Osteoblast (primary cell): ENCODE results near the gene PGC. TPM values are rescaled to one million over a fixed set of nuclear protein-coding genes. Genes with fewer than 3 reads are reported as not detected.
"Not testable (repeated sequence)": the region's sequence is repeated elsewhere in the genome, so short reads cannot be mapped to it uniquely, and the experiment has no call there.

ENCODE experiments used
- DNase-seq: peaks from one replicate; pipeline ENCODE4 v3.0.0; 2011; ENCODE audit warnings: low spot score, mixed read lengths; ENCODE audit not compliant: insufficient read length; ENCODE audit errors: missing footprints
- H2AFZ ChIP-seq: 2 replicates; pipeline ENCODE4 v1.6.0; 2011; ENCODE audit warnings: mild to moderate bottlenecking, low read length
- H3K27ac ChIP-seq: 2 replicates; pipeline ENCODE4 v1.5.1; 2011; ENCODE audit warnings: mild to moderate bottlenecking, low read depth, low read length, moderate library complexity
- H3K27me3 ChIP-seq: 2 replicates; pipeline ENCODE4 v1.6.0; 2012; ENCODE audit warnings: mild to moderate bottlenecking, control low read depth, inconsistent platforms, low read length, moderate library complexity; ENCODE audit not compliant: insufficient read depth
- H3K36me3 ChIP-seq: 2 replicates; pipeline ENCODE4 v1.5.1; 2011; ENCODE audit warnings: mild to moderate bottlenecking, low read length, control low read depth, moderate library complexity; ENCODE audit not compliant: insufficient read depth
- H3K4me1 ChIP-seq: 2 replicates; pipeline ENCODE4 v1.5.1; 2011; ENCODE audit warnings: mild to moderate bottlenecking, low read length, control low read depth, moderate library complexity; ENCODE audit not compliant: insufficient read depth
- H3K4me2 ChIP-seq: 2 replicates; pipeline ENCODE4 v1.6.0; 2011; ENCODE audit warnings: mild to moderate bottlenecking, low read length; ENCODE audit not compliant: insufficient read depth
- H3K4me3 ChIP-seq: fragments of 200-600 bp; sonication (generic); 3 replicates; pipeline ENCODE4 v1.5.1; 2012; ENCODE audit warnings: mild to moderate bottlenecking, low read length, inconsistent platforms; ENCODE audit not compliant: insufficient read depth
- H3K79me2 ChIP-seq: 2 replicates; pipeline ENCODE4 v1.6.0; 2012; ENCODE audit warnings: mild to moderate bottlenecking, low read length, control low read depth, inconsistent platforms; ENCODE audit not compliant: insufficient read depth
- H3K9me3 ChIP-seq: 2 replicates; pipeline ENCODE4 v1.5.1; 2011; ENCODE audit warnings: low read depth, low read length, control low read depth
- H4K20me1 ChIP-seq: 2 replicates; pipeline ENCODE4 v1.6.0; 2012; ENCODE audit warnings: mild to moderate bottlenecking, low read length, control low read depth; ENCODE audit not compliant: insufficient read depth
- CTCF ChIP-seq: IDR thresholded peaks from 2 replicates; pipeline ENCODE4 v1.5.1; 2011; ENCODE audit warnings: mild to moderate bottlenecking, low read depth, low read length, moderate library complexity; ENCODE audit errors: extremely low read depth
- total RNA-seq: library from RNA; depleted of rRNA; stranded (reverse); fragments of >200 nt; gene quantifications from 2 replicates; pipeline ENCODE4 v1.2.3, GENCODE V29; 2012

PGC gene
- total RNA-seq, 1 donor, result not detected

- no peak overlapping the region for H3K4me2 ChIP-seq
- TF ChIP-seq CTCF, result no peak
These were observed 21.5 kb upstream of the PGC start for GRCh38 chr6:41768545-41769308.

GRCh38 chr6:41767112-41767833, 20.1 kb upstream of the PGC start:
- H4K20me1 ChIP-seq, result no peaks in the 10 kb centered on the region
- no peak for TF ChIP-seq CTCF
- peak; percentile 94 for DNase-seq
- peak overlapping the region; percentile 39 for H3K27ac ChIP-seq
- peaks cover 6% of the 10 kb centered on the region for H3K4me1 ChIP-seq
- peaks cover 10% of the 10 kb centered on the region for H3K36me3 ChIP-seq
- H3K4me3 ChIP-seq, result no peak overlapping the region
- no peak overlapping the region for H3K4me2 ChIP-seq
- H3K27me3 ChIP-seq, result no peaks in the 10 kb centered on the region
- no peaks in the 10 kb centered on the region for H3K79me2 ChIP-seq
- H3K9me3 ChIP-seq, result no peaks in the 10 kb centered on the region
- peak overlapping the region; percentile 67 for H2AFZ ChIP-seq

More at GRCh38 chr6:41768545-41769308, 21.5 kb upstream of the PGC start:
- H3K9me3 ChIP-seq, result no peaks in the 10 kb centered on the region
- H4K20me1 ChIP-seq, result no peaks in the 10 kb centered on the region
- H3K27ac ChIP-seq, result no peak overlapping the region
- H2AFZ ChIP-seq, result no peak overlapping the region
- no peaks in the 10 kb centered on the region for H3K79me2 ChIP-seq
- H3K36me3 ChIP-seq, result peaks cover 18% of the 10 kb centered on the region
- peaks cover 6% of the 10 kb centered on the region for H3K4me1 ChIP-seq
- no peaks in the 10 kb centered on the region for H3K27me3 ChIP-seq
- DNase-seq, result peak; percentile 51
- H3K4me3 ChIP-seq, result no peak overlapping the region

GRCh38 chr6:41766043-41766664, 19.0 kb upstream of the PGC start:
- not testable (repeated sequence) for H4K20me1 ChIP-seq, H3K79me2 ChIP-seq, H3K4me2 ChIP-seq, H2AFZ ChIP-seq, H3K9me3 ChIP-seq, H3K27ac ChIP-seq, H3K36me3 ChIP-seq, H3K4me1 ChIP-seq, H3K27me3 ChIP-seq, H3K4me3 ChIP-seq
- peak; percentile 69 for DNase-seq

GRCh38 chr6:41763470-41763869, 16.3 kb upstream of the PGC start:
- peak; percentile 86 for DNase-seq
- Histone ChIP-seq H3K27me3 (no peaks in the 10 kb centered on the region), H3K36me3 (no peaks in the 10 kb centered on the region), H3K79me2 (no peaks in the 10 kb centered on the region), H2AFZ (no peak overlapping the region), H3K27ac (no peak overlapping the region), H3K4me1 (peaks cover 6% of the 10 kb centered on the region), H3K4me3 (no peak overlapping the region), H3K9me3 (no peaks in the 10 kb centered on the region), H4K20me1 (no peaks in the 10 kb centered on the region), H3K4me2 (no peak overlapping the region)
- no peak for TF ChIP-seq CTCF
